ENCODE results near the gene SLC41A2.
A peak's percentile ranks its signal among the peaks of the same experiment; 100 is the strongest.
"Not testable (repeated sequence)": the region's sequence is repeated elsewhere in the genome, so short reads cannot be mapped to it uniquely, and the experiment has no call there.

SLC41A2 gene

DNA sequence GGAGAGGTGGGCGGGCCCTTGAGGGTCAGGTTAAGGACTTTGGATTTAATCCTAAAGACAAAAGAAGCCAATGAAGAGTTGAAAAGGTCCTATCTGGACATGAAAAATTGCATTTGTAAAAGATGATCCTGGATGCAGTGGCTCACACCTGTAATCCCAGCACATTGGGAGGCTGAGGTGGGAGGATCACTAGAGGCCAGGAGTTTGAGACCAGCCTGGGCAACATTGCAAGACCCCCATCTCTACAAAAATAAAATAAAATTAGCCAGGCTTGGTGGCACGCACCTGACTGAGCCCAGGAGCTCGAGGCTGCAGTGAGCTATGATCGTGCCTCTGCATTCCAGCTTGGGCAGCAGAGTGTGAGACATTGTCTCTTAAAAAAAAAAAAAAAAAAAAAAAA lies 2.4 kb upstream of the SLC41A2 start:
- DNase-seq = no peak

GRCh38 chr12:104959335-104959841 lies 1.3 kb upstream of the SLC41A2 start:
- DNase-seq = peak; percentile 53

DNA sequence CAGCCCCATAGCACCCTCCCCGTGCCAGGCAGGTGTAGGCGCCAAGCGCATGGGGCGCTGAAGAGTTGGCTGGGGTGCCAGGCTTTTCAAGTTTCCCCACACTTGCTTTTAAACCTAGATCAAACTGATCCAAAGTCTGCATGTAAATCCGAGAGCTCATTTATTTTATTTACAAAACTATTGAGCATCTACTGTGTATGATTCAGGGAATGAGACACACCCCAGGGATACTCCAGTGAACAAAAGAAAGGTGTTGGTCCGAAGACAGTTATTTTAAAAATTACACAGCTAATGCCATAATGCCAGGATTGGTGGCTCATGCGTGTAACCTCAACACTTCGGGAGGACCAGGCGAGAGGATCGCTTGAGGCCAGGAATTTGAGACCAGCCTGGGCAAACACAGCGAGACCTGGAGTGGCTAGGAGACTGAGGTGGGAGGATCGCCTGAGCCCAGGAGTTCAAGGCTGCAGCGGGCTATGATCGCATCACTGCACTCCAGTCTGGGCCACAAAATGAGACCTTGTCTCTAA lies 780 bp upstream of the SLC41A2 start:
- DNase-seq = no peak

GRCh38 chr12:104957719-104958000 lies 430 bp downstream of the SLC41A2 start:
- peak; percentile 37 for DNase-seq

GRCh38 chr12:104956870-104957718 lies 996 bp downstream of the SLC41A2 start:
- DNase-seq = peak; percentile 7

DNA sequence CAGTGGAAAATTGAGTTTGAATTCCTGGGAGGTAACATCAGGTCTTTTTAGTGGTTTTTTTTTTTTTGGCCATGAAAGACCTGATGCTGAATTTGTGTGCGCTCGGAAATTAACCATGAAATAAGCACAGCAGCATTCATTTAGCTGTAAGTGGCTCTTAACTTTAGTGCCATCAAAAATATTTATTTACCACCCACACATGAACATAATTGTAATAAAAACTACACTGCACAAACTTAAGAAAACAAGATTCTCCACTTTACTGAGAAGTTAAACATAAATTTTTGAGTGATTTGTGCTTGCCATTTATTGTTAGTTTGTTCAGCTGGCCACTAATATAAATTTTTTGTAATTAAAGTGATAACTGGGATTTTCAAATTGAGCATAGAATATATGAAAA lies 2.4 kb downstream of the SLC41A2 start:
- no peak for DNase-seq

DNA sequence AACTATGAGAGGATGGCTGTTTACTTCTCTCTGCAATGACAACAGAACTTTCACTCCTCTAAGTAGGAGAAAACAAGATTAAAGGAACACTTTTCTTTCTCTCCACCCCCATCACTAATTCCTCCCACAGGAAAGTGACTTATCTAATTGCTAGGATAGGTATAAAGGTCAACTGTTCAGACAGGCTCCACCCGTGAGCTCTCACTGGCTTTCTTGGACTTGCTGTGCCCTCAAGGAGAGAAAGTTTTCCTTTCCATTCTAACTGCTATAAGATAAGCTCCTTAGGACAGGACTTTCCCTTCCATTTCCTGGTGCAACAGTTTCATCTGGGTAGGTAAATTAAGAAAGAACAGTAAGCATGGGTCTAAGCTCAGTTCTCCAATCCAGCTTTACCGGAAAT lies 4.8 kb downstream of the SLC41A2 start:
- DNase-seq = no peak

GRCh38 chr12:104952816-104953215 lies 5.3 kb downstream of the SLC41A2 start:
- DNase-seq = no peak

DNA sequence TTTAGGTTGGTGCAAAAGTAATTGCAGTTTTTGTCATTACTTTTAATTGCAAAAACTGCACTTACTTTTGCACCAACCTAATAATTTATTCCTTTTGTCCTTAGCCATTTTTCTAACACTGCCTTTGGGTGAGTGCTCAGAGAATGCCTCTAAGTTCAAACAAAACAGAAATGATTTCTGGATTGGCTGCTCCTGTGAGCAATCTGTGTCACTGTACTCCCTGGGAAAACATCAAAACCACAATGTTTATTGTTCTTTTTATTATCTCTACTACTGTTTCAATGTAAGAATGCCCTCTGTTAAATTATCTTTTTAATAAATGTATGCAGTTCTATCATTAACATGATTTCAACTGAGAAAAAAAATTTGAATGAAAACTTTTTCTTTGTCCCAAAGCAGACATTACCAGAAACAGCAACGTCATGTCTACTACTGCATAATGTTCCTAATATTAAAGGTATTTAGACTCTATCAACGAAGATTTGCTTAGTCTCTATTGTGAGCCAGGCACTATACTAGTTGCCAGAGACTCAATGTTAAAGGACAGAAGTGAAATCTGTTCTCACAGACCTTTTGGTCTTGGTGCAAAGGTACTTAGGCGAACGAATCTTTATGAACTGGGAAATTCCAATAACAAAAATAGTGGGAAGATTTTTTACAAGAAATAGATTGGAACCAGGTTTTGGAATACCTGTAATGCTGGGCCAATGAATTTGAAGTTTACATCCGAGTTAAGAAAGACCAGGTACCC lies 6.2 kb downstream of the SLC41A2 start:
- no peak for DNase-seq

GRCh38 chr12:104948716-104949115 lies 9.4 kb downstream of the SLC41A2 start:
- not testable (repeated sequence) for DNase-seq

- DNase-seq = no peak
Observed at GRCh38 chr12:104944252-104944651, 13.8 kb downstream of the SLC41A2 start.

- not testable (repeated sequence) for DNase-seq
Observed at GRCh38 chr12:104943401-104943800, 14.7 kb downstream of the SLC41A2 start.

- no peak for DNase-seq
Observed at GRCh38 chr12:104942075-104942474, 16.0 kb downstream of the SLC41A2 start.

- DNase-seq = no peak
Observed at GRCh38 chr12:104941454-104941853, 16.6 kb downstream of the SLC41A2 start.

- no peak for DNase-seq
Observed at GRCh38 chr12:104939089-104939488, 19.0 kb downstream of the SLC41A2 start.

- DNase-seq = no peak
Observed at GRCh38 chr12:104938371-104938770, 19.7 kb downstream of the SLC41A2 start.

- DNase-seq = no peak
Observed at GRCh38 chr12:104935886-104936285, 22.2 kb downstream of the SLC41A2 start.

GRCh38 chr12:104933778-104934177 lies 24.3 kb downstream of the SLC41A2 start:
- no peak for DNase-seq

DNA sequence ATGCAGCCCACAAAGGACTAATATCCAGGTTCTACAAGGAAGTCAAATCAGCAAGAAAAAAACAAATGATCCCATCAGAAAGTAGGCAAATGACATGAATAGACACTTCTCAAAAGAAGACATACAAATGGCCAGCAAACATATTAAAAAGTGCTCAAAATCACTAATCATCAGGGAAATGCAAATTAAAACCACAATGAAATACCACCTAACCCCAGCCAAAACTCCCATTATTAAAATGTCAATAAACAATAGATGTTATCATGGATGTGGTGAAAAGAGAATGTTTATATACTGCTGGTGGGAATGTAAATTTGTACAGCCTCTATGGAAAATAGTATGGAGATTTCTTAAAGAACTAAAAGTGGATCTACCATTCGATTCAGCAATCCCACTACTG lies 25.0 kb downstream of the SLC41A2 start:
- no peak for DNase-seq

DNA sequence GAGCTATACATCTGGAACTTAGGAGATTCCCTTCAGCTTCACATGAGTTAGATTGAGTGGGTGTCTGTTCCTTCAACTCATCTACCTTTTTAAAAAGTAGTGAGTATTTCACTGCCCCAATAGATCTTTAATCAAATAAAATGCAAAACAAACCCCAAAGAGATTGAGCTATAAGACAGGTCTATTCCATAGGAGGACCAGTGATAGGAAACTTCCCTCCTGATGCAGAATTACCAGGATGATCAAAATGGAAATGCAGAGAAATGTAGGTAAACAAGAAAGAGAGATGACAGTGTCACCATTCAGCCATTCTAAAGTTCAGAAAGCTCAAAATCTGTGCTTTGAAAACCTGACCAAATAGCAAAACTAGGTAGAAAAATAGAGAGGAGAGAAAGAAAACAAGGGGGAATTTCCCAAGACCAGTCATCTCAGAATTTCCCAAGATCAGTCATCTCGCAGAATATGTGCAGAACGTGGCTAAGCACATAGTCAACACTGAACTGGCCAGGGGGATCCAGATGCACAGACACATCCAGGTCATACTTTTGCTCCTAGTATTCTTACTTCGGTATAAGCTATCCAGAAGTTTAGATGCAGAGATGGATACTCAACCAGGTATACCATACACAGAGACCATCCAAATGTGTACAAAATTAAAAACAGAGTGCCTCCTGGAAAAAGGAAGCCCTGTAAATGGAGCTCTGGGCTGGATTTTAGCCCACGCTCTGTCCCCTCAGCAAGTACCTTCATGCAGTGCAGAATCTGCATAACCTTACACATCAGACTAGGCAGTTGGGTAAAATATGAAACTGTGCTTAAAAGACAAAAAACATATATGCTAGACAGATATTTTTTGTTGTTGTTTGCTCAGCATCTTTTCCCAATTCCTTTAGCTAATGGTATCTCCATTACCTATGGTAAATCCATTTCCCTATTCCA lies 27.4 kb downstream of the SLC41A2 start:
- DNase-seq = peak; percentile 92

- no peak for DNase-seq
Observed at GRCh38 chr12:104929977-104930376, 28.1 kb downstream of the SLC41A2 start.

DNA sequence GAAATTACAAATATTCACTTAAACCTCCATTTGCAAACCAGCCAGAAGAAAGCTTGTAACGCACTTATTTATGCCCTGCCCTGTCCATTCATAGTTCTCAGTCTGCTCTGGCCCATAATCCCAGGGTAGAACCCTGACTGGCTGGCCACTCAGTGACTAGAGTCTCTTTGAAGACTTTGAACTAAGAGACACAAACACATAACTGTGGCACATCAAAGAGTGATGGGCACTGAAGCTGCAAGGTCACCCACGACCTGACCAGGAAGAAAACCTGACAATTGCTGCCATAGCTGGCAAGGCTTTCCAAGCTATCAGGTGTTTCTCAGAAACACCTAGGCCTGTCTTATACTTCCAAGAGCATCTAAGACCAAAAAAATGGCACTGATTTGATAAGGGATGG lies 28.7 kb downstream of the SLC41A2 start:
- no peak for DNase-seq
